Gastroesophageal sphincter (tissue), 4 donors: Measurements from ENCODE around the gene BHLHE23. TPM values are rescaled to one million over a fixed set of nuclear protein-coding genes. Genes with fewer than 3 reads are reported as not detected.

Experiments used
- ATAC-seq: fragments of 150-250 bp; one replicate; pipeline ENCODE4 v1.9.1; 2016; ENCODE audit warnings: mild to moderate bottlenecking, moderate library complexity
- H3K27ac ChIP-seq, 4 donors: fragments of 200-600 bp; sonication (generic) in 3 of 4; 1 replicate in 3 of 4; 2 replicates in 1 of 4; pipeline ENCODE4 v1.5.1; 2016 to 2019
- H3K27me3 ChIP-seq: fragments of 200-600 bp; sonication (generic); one replicate; pipeline ENCODE4 v1.5.1; 2019
- H3K36me3 ChIP-seq, 2 donors: fragments of 200-600 bp; sonication (generic); one replicate each; pipeline ENCODE4 v1.5.1; 2019; ENCODE audit warnings: control low read depth in 1 of 2
- H3K4me1 ChIP-seq, 3 donors: fragments of 200-600 bp; sonication (generic); 1 replicate in 2 of 3; 2 replicates in 1 of 3; pipeline ENCODE4 v1.5.1; 2016 to 2019; ENCODE audit warnings: control low read depth in 2 of 3
- H3K4me3 ChIP-seq, 2 donors: fragments of 200-600 bp; sonication (generic); one replicate each; pipeline ENCODE4 v1.5.1; 2019; ENCODE audit warnings: mild to moderate bottlenecking in 1 of 2, moderate library complexity in 1 of 2
- H3K9me3 ChIP-seq, 3 donors: fragments of 200-600 bp; sonication (generic); one replicate each; pipeline ENCODE4 v1.5.1; 2017 to 2019; ENCODE audit warnings: control low read depth in 2 of 3
- EP300 ChIP-seq: sonication (generic); formaldehyde crosslinking; IDR thresholded peaks from one replicate; pipeline ENCODE4 v1.6.1; 2017; ENCODE audit warnings: antibody characterized with exemption, mild to moderate bottlenecking
- POLR2A ChIP-seq, 2 donors: fragments of 450-650 bp; IDR thresholded peaks; one replicate each; pipeline ENCODE4 v1.6.1; 2017; ENCODE audit warnings: antibody characterized with exemption in 2 of 2, mild to moderate bottlenecking in 2 of 2, moderate library complexity in 1 of 2
- POLR2AphosphoS5 ChIP-seq: sonication (generic); formaldehyde crosslinking; IDR thresholded peaks from one replicate; pipeline ENCODE4 v1.6.1; 2017; ENCODE audit warnings: antibody characterized with exemption
- WGBS, 2 donors: methylation state at CpG; one replicate each; pipeline ENCODE4 v1.1.5; 2018; ENCODE audit warnings: low coverage in 1 of 2; 5-methylcytosine and 5-hydroxymethylcytosine counted together
- total RNA-seq, 4 donors: library from RNA; depleted of rRNA; stranded (reverse); fragments of >200 nt; gene quantifications; one replicate each; pipeline ENCODE4 v1.1.0, GENCODE V29; 2016
- TF ChIP-seq, protein P1 (sequence below), 4 experiments: fragments of 200-600 bp in 2 of 4; fragments of 450-650 bp in 2 of 4; sonication (generic) in 1 of 4; IDR thresholded peaks; one replicate each; pipeline ENCODE4 v1.5.1; 2017 to 2019; ENCODE audit warnings: antibody characterized with exemption in 4 of 4, mild to moderate bottlenecking in 2 of 4, moderate library complexity in 2 of 4

Gene BHLHE23
- total RNA-seq, 4 donors from 2014 or later: not detected

DNA sequence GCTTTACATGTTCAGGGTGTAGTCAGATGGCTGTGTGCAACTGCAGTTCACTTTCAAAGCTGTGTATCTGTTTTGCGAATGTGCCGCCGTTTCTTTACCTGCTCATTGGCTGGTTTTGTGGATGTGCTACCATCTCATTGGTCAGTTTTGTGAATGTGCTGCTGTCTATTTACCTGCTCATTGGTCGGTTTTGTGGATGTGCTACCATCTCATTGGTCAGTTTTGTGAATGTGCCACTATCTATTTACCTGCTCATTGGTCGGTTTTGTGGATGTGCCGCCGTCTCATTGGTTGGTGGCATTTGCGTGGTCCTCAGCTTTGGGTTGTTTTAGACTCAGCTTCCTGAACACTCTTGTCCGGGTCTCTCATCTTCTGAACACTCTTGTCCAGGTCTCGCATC is 40.5 kb upstream of the BHLHE23 start:
- no peaks in the 10 kb centered on the region for H3K4me1 ChIP-seq
- WGBS, 2 donors: 85 to 97% methylated on average over 5 to 10 of the region's 10 CpGs
- peaks cover 97% of the 10 kb centered on the region for H3K27me3 ChIP-seq
- H3K4me3 ChIP-seq: no peak overlapping the region
- no peak for ATAC-seq
- H3K36me3 ChIP-seq: no peaks in the 10 kb centered on the region
- no peak overlapping the region for H3K27ac ChIP-seq
- H3K9me3 ChIP-seq: peaks cover 0 to 20% (median 0%) of the 10 kb centered on the region in 3 donors
- TF ChIP-seq, protein P1, sequence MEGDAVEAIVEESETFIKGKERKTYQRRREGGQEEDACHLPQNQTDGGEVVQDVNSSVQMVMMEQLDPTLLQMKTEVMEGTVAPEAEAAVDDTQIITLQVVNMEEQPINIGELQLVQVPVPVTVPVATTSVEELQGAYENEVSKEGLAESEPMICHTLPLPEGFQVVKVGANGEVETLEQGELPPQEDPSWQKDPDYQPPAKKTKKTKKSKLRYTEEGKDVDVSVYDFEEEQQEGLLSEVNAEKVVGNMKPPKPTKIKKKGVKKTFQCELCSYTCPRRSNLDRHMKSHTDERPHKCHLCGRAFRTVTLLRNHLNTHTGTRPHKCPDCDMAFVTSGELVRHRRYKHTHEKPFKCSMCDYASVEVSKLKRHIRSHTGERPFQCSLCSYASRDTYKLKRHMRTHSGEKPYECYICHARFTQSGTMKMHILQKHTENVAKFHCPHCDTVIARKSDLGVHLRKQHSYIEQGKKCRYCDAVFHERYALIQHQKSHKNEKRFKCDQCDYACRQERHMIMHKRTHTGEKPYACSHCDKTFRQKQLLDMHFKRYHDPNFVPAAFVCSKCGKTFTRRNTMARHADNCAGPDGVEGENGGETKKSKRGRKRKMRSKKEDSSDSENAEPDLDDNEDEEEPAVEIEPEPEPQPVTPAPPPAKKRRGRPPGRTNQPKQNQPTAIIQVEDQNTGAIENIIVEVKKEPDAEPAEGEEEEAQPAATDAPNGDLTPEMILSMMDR (IDR thresholded peaks at IDR 0.05): no peak
- TF ChIP-seq EP300 (no peak), POLR2AphosphoS5 (no peak), POLR2A (IDR thresholded peaks at IDR 0.05) (no peak)

DNA sequence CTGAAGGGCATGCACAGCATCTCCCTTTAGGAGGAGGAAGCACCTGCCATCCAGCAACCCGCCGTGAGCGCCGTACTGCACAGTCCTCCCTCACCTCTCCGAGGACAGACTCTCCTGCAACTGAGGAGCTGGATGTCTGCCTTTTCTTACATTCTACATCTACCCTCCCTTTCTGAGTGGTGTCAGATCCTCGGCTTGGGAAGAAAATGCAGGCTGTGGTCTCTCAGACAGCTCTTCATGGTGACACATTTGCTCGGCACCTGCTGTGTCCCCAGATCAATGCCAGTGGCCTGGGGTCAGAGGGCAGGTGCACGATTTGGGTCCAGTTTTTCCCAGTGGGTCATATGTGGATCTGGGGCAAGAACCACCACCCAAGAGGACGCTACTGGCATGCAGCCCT is 40.1 kb upstream of the BHLHE23 start:
- TF ChIP-seq POLR2AphosphoS5 (no peak), EP300 (no peak), POLR2A (IDR thresholded peaks at IDR 0.05) (no peak)
- TF ChIP-seq, protein P1 (IDR thresholded peaks at IDR 0.05): no peak
- Histone ChIP-seq H3K4me3 (no peak overlapping the region), H3K36me3 (no peaks in the 10 kb centered on the region), H3K9me3 (peaks cover 0 to 20% (median 0%) of the 10 kb centered on the region in 3 donors), H3K27ac (no peak overlapping the region), H3K27me3 (peaks cover 95% of the 10 kb centered on the region), H3K4me1 (no peaks in the 10 kb centered on the region)
- ATAC-seq: no peak
- 82 to 85% methylated on average over 6 to 7 of the region's 9 CpGs for WGBS, 2 donors

DNA sequence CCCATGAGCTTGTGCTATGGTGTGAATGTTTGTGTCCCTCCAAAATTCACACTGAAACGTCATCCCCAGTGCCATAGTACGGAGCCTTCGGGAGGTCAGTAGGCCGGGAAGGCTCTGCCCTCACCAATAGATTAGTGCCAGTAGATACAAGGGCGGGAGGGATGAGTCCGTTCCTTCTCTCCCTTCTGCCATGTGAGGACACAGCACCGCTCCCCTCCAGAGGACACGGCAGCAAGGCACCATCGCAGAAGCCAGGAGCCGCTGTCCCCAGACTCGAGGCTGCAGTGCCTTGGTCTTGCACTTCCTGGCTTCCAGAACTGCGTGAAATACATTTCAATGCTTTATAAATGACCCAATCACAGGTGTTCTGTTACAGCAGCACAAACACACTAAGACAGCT is 39.2 kb upstream of the BHLHE23 start:
- H3K4me1 ChIP-seq: no peaks in the 10 kb centered on the region
- H3K9me3 ChIP-seq: peaks cover 0 to 15% (median 0%) of the 10 kb centered on the region in 3 donors
- H3K36me3 ChIP-seq: no peaks in the 10 kb centered on the region
- peaks cover 95% of the 10 kb centered on the region for H3K27me3 ChIP-seq
- H3K27ac ChIP-seq: no peak overlapping the region
- no peak overlapping the region for H3K4me3 ChIP-seq
- ATAC-seq: no peak
- WGBS, 2 donors: 70 to 80% methylated on average over 3 to 4 of the region's 12 CpGs
- TF ChIP-seq, protein P1 (IDR thresholded peaks at IDR 0.05): no peak
- TF ChIP-seq POLR2AphosphoS5 (no peak), EP300 (no peak), POLR2A (IDR thresholded peaks at IDR 0.05) (no peak)

DNA sequence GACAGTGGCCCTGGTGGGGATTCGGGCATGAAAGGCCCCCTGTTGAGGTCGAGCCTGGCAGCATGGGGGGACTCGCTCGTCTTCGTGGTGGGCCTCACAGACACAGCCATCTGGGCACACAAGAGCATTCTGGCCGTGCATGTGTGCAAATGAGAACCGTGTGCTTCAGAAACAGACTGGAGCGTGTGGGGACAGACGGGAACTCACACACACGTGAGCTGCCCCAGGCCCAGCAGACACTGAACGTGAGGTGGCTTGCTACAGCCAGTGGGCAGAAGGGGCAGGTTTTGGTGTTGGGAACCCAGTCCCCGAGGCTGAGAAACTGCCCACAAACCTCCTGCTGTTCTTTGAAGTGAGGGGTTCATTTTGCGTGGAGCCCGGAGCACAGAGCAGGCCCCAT is 38.6 kb upstream of the BHLHE23 start:
- TF ChIP-seq, protein P1 (IDR thresholded peaks at IDR 0.05): no peak
- TF ChIP-seq EP300: no peak
- TF ChIP-seq POLR2AphosphoS5: no peak
- TF ChIP-seq POLR2A (IDR thresholded peaks at IDR 0.05): no peak
- H3K4me3 ChIP-seq: no peak overlapping the region
- peaks cover 91% of the 10 kb centered on the region for H3K27me3 ChIP-seq
- no peaks in the 10 kb centered on the region for H3K4me1 ChIP-seq
- no peak for ATAC-seq
- peaks cover 0 to 10% (median 0%) of the 10 kb centered on the region in 3 donors for H3K9me3 ChIP-seq
- no peaks in the 10 kb centered on the region for H3K36me3 ChIP-seq
- 75% methylated on average over 2 of the region's 14 CpGs; no CpG with 5 or more reads in 1 of the 2 donors for WGBS, 2 donors
- H3K27ac ChIP-seq: no peak overlapping the region

DNA sequence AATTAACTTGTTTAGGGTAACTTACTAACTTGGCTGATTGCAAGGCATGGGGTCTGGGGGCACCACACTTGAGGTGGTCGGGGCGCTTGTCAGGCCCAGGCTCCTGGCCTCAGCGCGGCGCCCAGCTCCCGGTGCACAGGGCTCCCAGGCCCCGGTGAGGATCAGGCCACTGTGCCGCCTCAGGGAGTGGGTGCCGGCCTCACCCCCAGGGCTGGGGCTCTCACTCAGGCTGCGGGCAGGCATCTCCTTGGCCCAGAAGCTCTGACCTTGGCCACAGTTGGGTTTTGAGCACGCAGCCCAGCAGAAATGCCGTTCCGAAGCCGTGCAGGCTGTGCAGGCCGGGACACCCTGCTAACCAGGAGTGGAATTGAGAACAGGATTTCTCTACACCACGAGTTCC is 37.8 kb upstream of the BHLHE23 start:
- H3K4me3 ChIP-seq: no peak overlapping the region
- WGBS, 2 donors: 20% methylated on average over 1 of the region's 16 CpGs; no CpG with 5 or more reads in 1 of the 2 donors
- H3K9me3 ChIP-seq: peaks cover 0 to 6% (median 0%) of the 10 kb centered on the region in 3 donors
- H3K27ac ChIP-seq: no peak overlapping the region
- no peaks in the 10 kb centered on the region for H3K36me3 ChIP-seq
- no peak for ATAC-seq
- H3K27me3 ChIP-seq: peaks cover 91% of the 10 kb centered on the region
- H3K4me1 ChIP-seq: no peaks in the 10 kb centered on the region
- TF ChIP-seq POLR2A (IDR thresholded peaks at IDR 0.05) (no peak), POLR2AphosphoS5 (no peak), EP300 (no peak)
- TF ChIP-seq, protein P1 (IDR thresholded peaks at IDR 0.05): no peak
